A673 (cell line): ENCODE measurements around the gene DGKZ.

Source experiments
- CTCF ChIP-seq: fragments of 300-800, 200-600 bp; sonication (generic); conservative IDR thresholded peaks from 2 replicates; pipeline ENCODE4 v1.5.1; 2017; ENCODE audit warnings: low read depth, mild to moderate bottlenecking, antibody characterized with exemption, low read length, moderate library complexity, mixed read lengths
- EZH2 ChIP-seq: fragments of 200-600 bp; sonication (generic); IDR thresholded peaks from 2 replicates; pipeline ENCODE4 v1.6.1; 2017; ENCODE audit warnings: borderline replicate concordance, low read depth, mild to moderate bottlenecking, mixed read lengths, antibody characterized with exemption, low read length; ENCODE audit not compliant: poor library complexity, severe bottlenecking

- no peak for TF ChIP-seq EZH2
- TF ChIP-seq CTCF, result no peak
These were observed 10.6 kb upstream of the DGKZ start for GRCh38 chr11:46336563-46337180.
